KMS-11 (cell line): ENCODE measurements around the gene SLC25A25.
"Not testable (repeated sequence)": the region's sequence is repeated elsewhere in the genome, so short reads cannot be mapped to it uniquely, and the experiment has no call there.

Source experiments
- H2AFZ ChIP-seq: fragments of 200-600 bp; sonication (generic); 2 replicates; pipeline ENCODE4 v1.6.1; 2016; ENCODE audit warnings: antibody characterized with exemption, mixed run types, low read depth
- H3K27ac ChIP-seq: fragments of 200-600 bp; sonication (generic); 2 replicates; pipeline ENCODE4 v1.6.1; 2016; ENCODE audit warnings: mild to moderate bottlenecking, mixed run types
- H3K27me3 ChIP-seq: fragments of 200-600 bp; sonication (generic); 2 replicates; pipeline ENCODE4 v1.6.1; 2017; ENCODE audit warnings: mild to moderate bottlenecking, low read depth, mixed run types, moderate library complexity; ENCODE audit not compliant: insufficient read depth
- H3K36me3 ChIP-seq: fragments of 200-600 bp; sonication (generic); 2 replicates; pipeline ENCODE4 v1.6.1; 2017; ENCODE audit warnings: mild to moderate bottlenecking, mixed run types; ENCODE audit not compliant: insufficient read depth
- H3K4me1 ChIP-seq: fragments of 200-600 bp; sonication (generic); 2 replicates; pipeline ENCODE4 v1.6.1; 2016; ENCODE audit warnings: mild to moderate bottlenecking, low read depth, mixed run types; ENCODE audit not compliant: poor library complexity, severe bottlenecking
- H3K4me2 ChIP-seq: fragments of 200-600 bp; sonication (generic); 2 replicates; pipeline ENCODE4 v1.7.0; 2016; ENCODE audit warnings: mild to moderate bottlenecking, mixed run types
- H3K4me3 ChIP-seq: fragments of 200-600 bp; sonication (generic); IDR thresholded peaks from 2 replicates; pipeline ENCODE4 v1.6.1; 2017; ENCODE audit warnings: low read depth, low read length, mixed read lengths; ENCODE audit not compliant: insufficient read depth
- H3K79me2 ChIP-seq: fragments of 200-600 bp; sonication (generic); 2 replicates; pipeline ENCODE4 v1.6.1; 2016; ENCODE audit warnings: low read depth, mixed run types; ENCODE audit not compliant: insufficient read depth
- H3K9ac ChIP-seq: fragments of 200-600 bp; sonication (generic); 2 replicates; pipeline ENCODE4 v1.6.1; 2016; ENCODE audit warnings: mild to moderate bottlenecking, mixed run types
- H4K20me1 ChIP-seq: fragments of 200-600 bp; sonication (generic); 2 replicates; pipeline ENCODE4 v1.6.1; 2016; ENCODE audit warnings: mild to moderate bottlenecking, mixed run types; ENCODE audit not compliant: insufficient read depth
- TF ChIP-seq, protein P1 (sequence below): fragments of 200-600 bp; sonication (generic); conservative IDR thresholded peaks from 2 replicates; pipeline ENCODE4 v1.6.1; 2017; ENCODE audit warnings: low read depth, mild to moderate bottlenecking, antibody characterized with exemption, low read length, moderate library complexity, mixed read lengths

Gene SLC25A25

DNA sequence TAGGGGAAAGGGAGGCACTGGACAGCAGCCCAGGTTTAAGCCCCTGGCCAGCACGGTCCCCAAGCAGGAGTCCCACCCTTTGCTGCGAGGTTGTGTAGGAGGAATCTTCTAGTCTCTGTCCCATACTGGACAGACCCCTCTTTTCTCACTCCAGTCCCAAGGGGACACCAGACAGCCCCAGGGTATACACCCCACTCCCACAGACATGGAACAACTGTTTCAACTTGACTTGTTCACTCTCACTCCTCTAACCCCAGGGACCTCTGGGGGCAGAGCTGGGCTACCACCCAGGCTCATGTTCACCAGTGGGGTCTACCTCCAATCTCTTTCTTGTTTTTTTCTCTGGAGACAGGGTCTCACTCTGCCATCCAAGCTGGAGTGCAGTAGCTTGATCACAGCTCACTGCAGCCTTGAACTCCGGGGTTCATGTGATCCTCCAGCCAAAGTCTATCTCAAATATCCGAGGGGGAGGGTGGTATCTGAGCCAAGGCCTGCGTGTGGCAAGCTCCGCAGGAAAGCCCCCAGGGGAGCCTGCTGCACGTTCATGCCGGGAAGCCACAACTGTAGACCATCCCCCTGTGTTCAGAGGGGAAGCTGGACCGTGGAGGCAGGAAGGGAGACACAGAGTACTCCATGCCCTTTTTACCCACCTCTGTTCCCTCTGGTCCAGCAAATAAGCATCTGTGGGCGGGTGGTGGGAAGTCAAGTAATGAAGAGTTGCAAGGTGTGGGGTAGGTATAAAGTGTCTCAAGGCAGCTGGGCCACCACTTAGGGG, 57.7 kb downstream of the SLC25A25 start:
- Histone ChIP-seq H3K36me3 (no peaks in the 10 kb centered on the region), H3K27ac (no peak overlapping the region), H3K27me3 (no peaks in the 10 kb centered on the region), H3K79me2 (peaks cover 31% of the 10 kb centered on the region), H3K4me2 (peak overlapping the region; percentile 74; the same call in 1 of the 2 replicates), H3K9ac (no peak overlapping the region), H2AFZ (no peak overlapping the region), H4K20me1 (no peaks in the 10 kb centered on the region), H3K4me1 (peaks cover 18% of the 10 kb centered on the region), H3K4me3 (no peak overlapping the region)
- TF ChIP-seq, protein P1, sequence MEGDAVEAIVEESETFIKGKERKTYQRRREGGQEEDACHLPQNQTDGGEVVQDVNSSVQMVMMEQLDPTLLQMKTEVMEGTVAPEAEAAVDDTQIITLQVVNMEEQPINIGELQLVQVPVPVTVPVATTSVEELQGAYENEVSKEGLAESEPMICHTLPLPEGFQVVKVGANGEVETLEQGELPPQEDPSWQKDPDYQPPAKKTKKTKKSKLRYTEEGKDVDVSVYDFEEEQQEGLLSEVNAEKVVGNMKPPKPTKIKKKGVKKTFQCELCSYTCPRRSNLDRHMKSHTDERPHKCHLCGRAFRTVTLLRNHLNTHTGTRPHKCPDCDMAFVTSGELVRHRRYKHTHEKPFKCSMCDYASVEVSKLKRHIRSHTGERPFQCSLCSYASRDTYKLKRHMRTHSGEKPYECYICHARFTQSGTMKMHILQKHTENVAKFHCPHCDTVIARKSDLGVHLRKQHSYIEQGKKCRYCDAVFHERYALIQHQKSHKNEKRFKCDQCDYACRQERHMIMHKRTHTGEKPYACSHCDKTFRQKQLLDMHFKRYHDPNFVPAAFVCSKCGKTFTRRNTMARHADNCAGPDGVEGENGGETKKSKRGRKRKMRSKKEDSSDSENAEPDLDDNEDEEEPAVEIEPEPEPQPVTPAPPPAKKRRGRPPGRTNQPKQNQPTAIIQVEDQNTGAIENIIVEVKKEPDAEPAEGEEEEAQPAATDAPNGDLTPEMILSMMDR, result no peak

DNA sequence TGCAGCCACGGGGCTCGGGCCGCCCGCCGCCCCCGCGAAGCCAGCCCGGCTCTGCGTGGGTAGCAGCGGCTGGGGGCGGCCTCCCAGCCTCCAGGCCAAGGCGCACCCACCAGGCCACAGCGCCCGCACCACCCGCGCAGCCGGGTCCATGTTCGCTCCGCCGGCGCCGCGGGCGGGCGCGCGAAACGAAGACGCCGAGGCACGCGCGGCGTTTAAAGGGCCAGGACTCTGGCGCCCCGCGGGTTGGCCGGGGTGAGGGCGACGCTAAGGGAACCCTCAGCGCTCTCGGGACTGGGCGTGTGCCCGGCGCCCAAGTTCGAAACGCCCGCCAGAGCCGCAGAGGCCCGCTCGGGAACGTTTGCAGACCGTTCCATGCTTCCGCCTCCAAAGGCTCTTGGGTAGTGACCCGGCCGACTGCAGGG, 59.5 kb downstream of the SLC25A25 start, which contains the start of gene PTGES2:
PTGES2 (minus strand) TSS at position 162 of the 422 bp plus-strand sequence; CDS start at position 150, 12 bp downstream.
- Histone ChIP-seq H3K4me2 (peak within 1 kb of the TSS; percentile 93), H3K36me3 (no peaks in the 10 kb centered on the region), H3K4me3 (no peak within 1 kb of the TSS), H2AFZ (peak within 1 kb of the TSS; percentile 99), H3K4me1 (peaks cover 18% of the 10 kb centered on the region), H3K9ac (peak within 1 kb of the TSS; percentile 93), H3K27ac (peak within 1 kb of the TSS; percentile 89), H4K20me1 (no peaks in the 10 kb centered on the region), H3K79me2 (peaks cover 31% of the 10 kb centered on the region), H3K27me3 (peaks cover 8% of the 10 kb centered on the region)
- TF ChIP-seq, protein P1, result no peak

DNA sequence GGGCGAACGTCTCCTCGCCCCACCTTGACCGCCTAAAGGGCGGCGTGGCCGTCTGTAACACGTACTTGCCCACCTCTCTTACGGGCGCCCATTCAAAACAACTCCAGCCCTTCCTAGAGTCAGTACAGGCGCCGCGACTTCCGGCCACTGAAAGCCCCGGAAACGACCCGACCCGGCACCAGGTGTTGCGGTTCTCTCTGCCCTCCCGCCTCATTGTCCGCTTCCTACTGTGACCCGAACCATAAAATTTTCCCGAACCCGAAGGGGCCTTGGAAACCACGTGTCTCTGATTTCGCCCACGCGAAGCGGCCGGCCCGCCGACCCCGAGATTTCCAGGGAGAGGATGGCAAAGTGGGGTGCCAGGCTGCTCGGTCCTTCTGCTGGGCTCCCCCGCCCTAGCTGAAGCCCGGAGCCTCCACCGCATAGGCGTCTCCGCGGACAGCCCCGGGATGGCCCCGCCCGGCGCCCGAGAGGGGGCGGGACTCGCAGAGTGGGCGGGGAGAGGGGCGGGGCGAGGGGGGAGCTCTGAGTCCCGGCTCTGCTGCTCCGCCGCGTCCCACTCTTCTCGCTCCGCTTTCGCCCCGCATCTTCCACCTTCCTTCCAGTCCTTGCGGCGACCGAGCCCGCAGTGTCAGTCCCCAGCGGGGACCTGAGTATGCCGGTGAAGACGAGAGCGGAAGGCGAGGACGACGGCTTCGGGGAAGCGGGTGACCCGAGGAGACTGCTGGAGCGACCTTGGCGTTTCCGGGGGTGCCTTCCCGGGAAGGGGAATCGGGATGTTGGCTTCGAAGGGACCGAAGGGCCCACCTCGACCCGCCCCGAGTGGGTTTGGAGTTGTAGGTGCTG, 60.2 kb downstream of the SLC25A25 start:
- Histone ChIP-seq H3K27ac (peak overlapping the region; percentile 89), H3K4me2 (peak overlapping the region; percentile 93), H4K20me1 (no peaks in the 10 kb centered on the region), H2AFZ (peak overlapping the region; percentile 99), H3K79me2 (peaks cover 31% of the 10 kb centered on the region), H3K36me3 (no peaks in the 10 kb centered on the region), H3K4me1 (peaks cover 18% of the 10 kb centered on the region), H3K9ac (peak overlapping the region; percentile 93), H3K4me3 (no peak overlapping the region), H3K27me3 (peaks cover 12% of the 10 kb centered on the region)
- TF ChIP-seq, protein P1, result no peak

DNA sequence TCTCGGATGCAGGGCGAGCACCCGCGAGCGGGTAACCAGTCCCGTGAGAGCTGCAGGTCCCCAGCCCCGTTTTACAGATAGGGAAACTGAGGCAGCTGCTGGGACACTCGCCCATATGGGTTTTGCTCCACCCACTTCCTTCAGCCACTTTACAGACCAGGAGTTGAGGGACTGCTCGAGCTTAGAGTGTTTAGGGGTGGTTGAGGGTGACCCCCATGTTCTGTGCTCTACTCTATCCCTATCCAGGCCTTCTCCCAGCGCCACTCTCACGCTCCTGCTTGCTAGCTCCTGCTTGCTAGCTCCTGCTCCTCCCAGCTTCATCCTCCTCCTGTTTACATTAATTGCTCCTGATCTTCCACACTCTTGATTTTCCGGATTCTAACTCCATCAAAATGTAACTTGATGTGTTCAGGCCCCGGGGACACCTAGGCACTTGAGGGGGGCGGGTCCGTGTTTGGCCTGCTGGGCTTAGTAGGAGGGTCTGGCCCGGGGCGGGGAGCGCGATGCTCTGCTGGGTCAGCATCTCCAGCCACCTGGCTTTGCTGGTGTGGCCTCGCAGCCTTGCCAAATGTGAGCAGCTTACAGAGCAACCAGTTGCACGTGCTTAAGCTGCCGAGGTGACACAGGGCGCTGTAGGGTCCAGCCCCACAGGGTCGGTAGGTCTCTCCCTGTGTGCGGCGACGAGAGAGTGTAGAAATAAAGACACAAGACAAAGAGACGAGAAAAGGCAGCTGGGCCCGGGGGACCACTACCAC, 61.0 kb downstream of the SLC25A25 start:
- Histone ChIP-seq H3K27me3 (peaks cover 20% of the 10 kb centered on the region), H3K36me3 (no peaks in the 10 kb centered on the region), H3K9ac (peak overlapping the region; percentile 93; the same call in 1 of the 2 replicates), H3K27ac (no peak overlapping the region), H2AFZ (peak overlapping the region; percentile 99), H3K4me2 (peak overlapping the region; percentile 93), H3K79me2 (peaks cover 31% of the 10 kb centered on the region), H3K4me3 (no peak overlapping the region), H3K4me1 (peaks cover 18% of the 10 kb centered on the region), H4K20me1 (no peaks in the 10 kb centered on the region)
- TF ChIP-seq, protein P1, result no peak

- not testable (repeated sequence) for H4K20me1 ChIP-seq, H2AFZ ChIP-seq, H3K9ac ChIP-seq, H3K4me2 ChIP-seq, H3K4me3 ChIP-seq, H3K36me3 ChIP-seq, H3K27ac ChIP-seq
- H3K27me3 ChIP-seq, result peaks cover 20% of the 10 kb centered on the region
- peaks cover 24% of the 10 kb centered on the region for H3K79me2 ChIP-seq
- H3K4me1 ChIP-seq, result peaks cover 18% of the 10 kb centered on the region
Measured at GRCh38 chr9:128129976-128130590, 62.1 kb downstream of the SLC25A25 start.

GRCh38 chr9:128130651-128131050, 62.6 kb downstream of the SLC25A25 start:
- not testable (repeated sequence) for H3K4me2 ChIP-seq, H3K36me3 ChIP-seq, H3K27ac ChIP-seq, H2AFZ ChIP-seq, H4K20me1 ChIP-seq, H3K4me3 ChIP-seq, H3K9ac ChIP-seq
- Histone ChIP-seq H3K4me1 (peaks cover 17% of the 10 kb centered on the region), H3K27me3 (peaks cover 20% of the 10 kb centered on the region), H3K79me2 (peaks cover 18% of the 10 kb centered on the region)
